Measurements from ENCODE around the gene ZNF597. TPM values are rescaled to one million over a fixed set of nuclear protein-coding genes. Genes with fewer than 3 reads are reported as not detected.
A peak's percentile ranks its signal among the peaks of the same experiment; 100 is the strongest.

Gene ZNF597
- total RNA-seq, 1 experiment from 2014 or later, result 3.2 TPM

DNA sequence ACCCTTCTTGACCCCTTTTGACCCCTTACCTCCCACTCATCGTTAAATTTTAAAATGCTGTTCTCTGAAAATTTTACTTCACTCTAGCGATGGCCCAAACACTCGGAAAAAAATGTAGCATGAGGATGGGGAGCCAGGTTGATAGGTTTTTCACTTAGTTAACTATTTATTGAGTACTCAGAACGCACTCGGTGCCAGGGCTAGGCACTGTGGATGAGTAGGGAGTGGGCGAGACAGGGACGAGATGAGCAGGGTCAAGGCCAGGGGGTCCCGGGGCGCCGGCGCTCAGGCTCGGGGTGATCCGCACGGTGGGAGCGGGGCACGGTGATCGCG, 42.9 kb downstream of the ZNF597 start:
- Histone ChIP-seq H4K20me1 (ENCODE audit: insufficient read depth) (no peaks in the 10 kb centered on the region), H3K79me2 (ENCODE audit: insufficient read depth, low read length) (peaks cover 59% of the 10 kb centered on the region), H3K27ac (ENCODE audit: low read depth, low read length) (peak overlapping the region; percentile 83), H3K4me2 (ENCODE audit: low read length) (peak overlapping the region; percentile 99), H3K9ac (ENCODE audit: low read length) (peak overlapping the region; percentile 88), H3K27me3 (ENCODE audit: insufficient read depth, low read length) (no peaks in the 10 kb centered on the region), H3K4me1 (ENCODE audit: control insufficient read depth in 1 of 2, insufficient read depth in 2 of 2, low read length in 2 of 2) (peaks cover 5 to 12% of the 10 kb centered on the region in 2 experiments; a peak in 3 of 4 replicates), H3K9me3 (ENCODE audit: control insufficient read depth in 1 of 2, insufficient read depth in 1 of 2, low read depth in 1 of 2, low read length in 2 of 2) (peaks cover 0 to 3% of the 10 kb centered on the region in 2 experiments; a peak in 1 of 4 replicates), H3K36me3 (ENCODE audit: control insufficient read depth in 1 of 2, insufficient read depth in 2 of 2, low read length in 2 of 2) (peaks cover 14 to 44% of the 10 kb centered on the region in 2 experiments; a peak in 3 of 4 replicates), H2AFZ (ENCODE audit: low read depth, low read length, poor library complexity, severe bottlenecking) (no peak overlapping the region), H3K4me3 (replicated peaks in 1 of 2; ENCODE audit: low read depth in 1 of 2, low read length in 2 of 2) (peak overlapping the region; percentile 92 to 96), H3K9me2 (ENCODE audit: insufficient read depth) (no peaks in the 10 kb centered on the region)
- CTCF ChIA-PET, result interaction anchor here (1.0 to 1.5 kb wide), 2 partner anchors 101 to 133 kb away, joined by 3 to 4 read pairs; partner anchors contain the start of gene CLUAP1
- DNase-seq (ENCODE audit: low read depth, low spot score) (no peak), ATAC-seq (no peak)
- TF ChIP-seq FOSL1 (IDR thresholded peaks at IDR 0.05; ENCODE audit: low read depth) (no peak), ZFX (IDR thresholded peaks at IDR 0.05) (no peak), CEBPB (IDR thresholded peaks at IDR 0.05; ENCODE audit: low read depth) (no peak), ZNF274 (IDR thresholded peaks at IDR 0.05; ENCODE audit: low read depth, low read length) (no peak), JUND (IDR thresholded peaks at IDR 0.05) (no peak), EGR1 (IDR thresholded peaks at IDR 0.05; ENCODE audit: low read depth) (no peak), POLR2AphosphoS5 (IDR thresholded peaks at IDR 0.05; ENCODE audit: low read depth, low read length) (no peak), SRF (IDR thresholded peaks at IDR 0.05; ENCODE audit: low read depth) (no peak), CBX3 (IDR thresholded peaks at IDR 0.05; ENCODE audit: low read depth) (no peak), TCF7L2 (IDR thresholded peaks at IDR 0.05; ENCODE audit: borderline replicate concordance, extremely low read depth, insufficient read depth, insufficient read length) (no peak), EZH2phosphoT487 (IDR thresholded peaks at IDR 0.05; ENCODE audit: borderline replicate concordance) (no peak), ELF1 (IDR thresholded peaks at IDR 0.05; ENCODE audit: borderline replicate concordance, low read depth) (no peak), SP1 (IDR thresholded peaks at IDR 0.05; ENCODE audit: low read depth) (no peak)
- TF ChIP-seq, protein P1, sequence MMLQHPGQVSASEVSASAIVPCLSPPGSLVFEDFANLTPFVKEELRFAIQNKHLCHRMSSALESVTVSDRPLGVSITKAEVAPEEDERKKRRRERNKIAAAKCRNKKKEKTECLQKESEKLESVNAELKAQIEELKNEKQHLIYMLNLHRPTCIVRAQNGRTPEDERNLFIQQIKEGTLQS (IDR thresholded peaks at IDR 0.05), result no peak
- TF ChIP-seq, protein P2, sequence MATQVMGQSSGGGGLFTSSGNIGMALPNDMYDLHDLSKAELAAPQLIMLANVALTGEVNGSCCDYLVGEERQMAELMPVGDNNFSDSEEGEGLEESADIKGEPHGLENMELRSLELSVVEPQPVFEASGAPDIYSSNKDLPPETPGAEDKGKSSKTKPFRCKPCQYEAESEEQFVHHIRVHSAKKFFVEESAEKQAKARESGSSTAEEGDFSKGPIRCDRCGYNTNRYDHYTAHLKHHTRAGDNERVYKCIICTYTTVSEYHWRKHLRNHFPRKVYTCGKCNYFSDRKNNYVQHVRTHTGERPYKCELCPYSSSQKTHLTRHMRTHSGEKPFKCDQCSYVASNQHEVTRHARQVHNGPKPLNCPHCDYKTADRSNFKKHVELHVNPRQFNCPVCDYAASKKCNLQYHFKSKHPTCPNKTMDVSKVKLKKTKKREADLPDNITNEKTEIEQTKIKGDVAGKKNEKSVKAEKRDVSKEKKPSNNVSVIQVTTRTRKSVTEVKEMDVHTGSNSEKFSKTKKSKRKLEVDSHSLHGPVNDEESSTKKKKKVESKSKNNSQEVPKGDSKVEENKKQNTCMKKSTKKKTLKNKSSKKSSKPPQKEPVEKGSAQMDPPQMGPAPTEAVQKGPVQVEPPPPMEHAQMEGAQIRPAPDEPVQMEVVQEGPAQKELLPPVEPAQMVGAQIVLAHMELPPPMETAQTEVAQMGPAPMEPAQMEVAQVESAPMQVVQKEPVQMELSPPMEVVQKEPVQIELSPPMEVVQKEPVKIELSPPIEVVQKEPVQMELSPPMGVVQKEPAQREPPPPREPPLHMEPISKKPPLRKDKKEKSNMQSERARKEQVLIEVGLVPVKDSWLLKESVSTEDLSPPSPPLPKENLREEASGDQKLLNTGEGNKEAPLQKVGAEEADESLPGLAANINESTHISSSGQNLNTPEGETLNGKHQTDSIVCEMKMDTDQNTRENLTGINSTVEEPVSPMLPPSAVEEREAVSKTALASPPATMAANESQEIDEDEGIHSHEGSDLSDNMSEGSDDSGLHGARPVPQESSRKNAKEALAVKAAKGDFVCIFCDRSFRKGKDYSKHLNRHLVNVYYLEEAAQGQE (IDR thresholded peaks at IDR 0.05; ENCODE audit: low read depth), result no peak
- TF ChIP-seq, protein P3, sequence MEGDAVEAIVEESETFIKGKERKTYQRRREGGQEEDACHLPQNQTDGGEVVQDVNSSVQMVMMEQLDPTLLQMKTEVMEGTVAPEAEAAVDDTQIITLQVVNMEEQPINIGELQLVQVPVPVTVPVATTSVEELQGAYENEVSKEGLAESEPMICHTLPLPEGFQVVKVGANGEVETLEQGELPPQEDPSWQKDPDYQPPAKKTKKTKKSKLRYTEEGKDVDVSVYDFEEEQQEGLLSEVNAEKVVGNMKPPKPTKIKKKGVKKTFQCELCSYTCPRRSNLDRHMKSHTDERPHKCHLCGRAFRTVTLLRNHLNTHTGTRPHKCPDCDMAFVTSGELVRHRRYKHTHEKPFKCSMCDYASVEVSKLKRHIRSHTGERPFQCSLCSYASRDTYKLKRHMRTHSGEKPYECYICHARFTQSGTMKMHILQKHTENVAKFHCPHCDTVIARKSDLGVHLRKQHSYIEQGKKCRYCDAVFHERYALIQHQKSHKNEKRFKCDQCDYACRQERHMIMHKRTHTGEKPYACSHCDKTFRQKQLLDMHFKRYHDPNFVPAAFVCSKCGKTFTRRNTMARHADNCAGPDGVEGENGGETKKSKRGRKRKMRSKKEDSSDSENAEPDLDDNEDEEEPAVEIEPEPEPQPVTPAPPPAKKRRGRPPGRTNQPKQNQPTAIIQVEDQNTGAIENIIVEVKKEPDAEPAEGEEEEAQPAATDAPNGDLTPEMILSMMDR (IDR thresholded peaks at IDR 0.05 in 2 of 3, conservative IDR thresholded peaks at IDR 0.05 in 1 of 3; ENCODE audit: borderline replicate concordance in 1 of 3, insufficient read depth in 1 of 3, low read depth in 2 of 3, low read length in 2 of 3), result no peak
- TF ChIP-seq, protein P4, sequence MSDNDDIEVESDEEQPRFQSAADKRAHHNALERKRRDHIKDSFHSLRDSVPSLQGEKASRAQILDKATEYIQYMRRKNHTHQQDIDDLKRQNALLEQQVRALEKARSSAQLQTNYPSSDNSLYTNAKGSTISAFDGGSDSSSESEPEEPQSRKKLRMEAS (IDR thresholded peaks at IDR 0.05), result no peak
- TF ChIP-seq, protein P5, sequence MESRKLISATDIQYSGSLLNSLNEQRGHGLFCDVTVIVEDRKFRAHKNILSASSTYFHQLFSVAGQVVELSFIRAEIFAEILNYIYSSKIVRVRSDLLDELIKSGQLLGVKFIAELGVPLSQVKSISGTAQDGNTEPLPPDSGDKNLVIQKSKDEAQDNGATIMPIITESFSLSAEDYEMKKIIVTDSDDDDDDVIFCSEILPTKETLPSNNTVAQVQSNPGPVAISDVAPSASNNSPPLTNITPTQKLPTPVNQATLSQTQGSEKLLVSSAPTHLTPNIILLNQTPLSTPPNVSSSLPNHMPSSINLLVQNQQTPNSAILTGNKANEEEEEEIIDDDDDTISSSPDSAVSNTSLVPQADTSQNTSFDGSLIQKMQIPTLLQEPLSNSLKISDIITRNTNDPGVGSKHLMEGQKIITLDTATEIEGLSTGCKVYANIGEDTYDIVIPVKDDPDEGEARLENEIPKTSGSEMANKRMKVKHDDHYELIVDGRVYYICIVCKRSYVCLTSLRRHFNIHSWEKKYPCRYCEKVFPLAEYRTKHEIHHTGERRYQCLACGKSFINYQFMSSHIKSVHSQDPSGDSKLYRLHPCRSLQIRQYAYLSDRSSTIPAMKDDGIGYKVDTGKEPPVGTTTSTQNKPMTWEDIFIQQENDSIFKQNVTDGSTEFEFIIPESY (IDR thresholded peaks at IDR 0.05; ENCODE audit: extremely low read depth, insufficient replicate concordance, low read length), result no peak
- POLR2A ChIA-PET, result interaction anchor here (0.9 to 1.5 kb wide), 4 partner anchors 8 to 44 kb away, joined by 4 read pairs; partner anchors contain the start of genes NAA60 and ZNF597
- TSS peak; percentile 68 for BruUV-seq (replicated peaks)
- RAD21 ChIA-PET (ENCODE audit: low non-redundant PET in 1 of 2, low total read pairs in 2 of 2, uncharacterized antibody in 2 of 2, unreplicated experiment in 2 of 2), result no interaction called here
- intact Hi-C loops (cut with micrococcal nuclease), result no loop called here
